ENCODE data around the gene AKNA.

The AKNA gene

DNA sequence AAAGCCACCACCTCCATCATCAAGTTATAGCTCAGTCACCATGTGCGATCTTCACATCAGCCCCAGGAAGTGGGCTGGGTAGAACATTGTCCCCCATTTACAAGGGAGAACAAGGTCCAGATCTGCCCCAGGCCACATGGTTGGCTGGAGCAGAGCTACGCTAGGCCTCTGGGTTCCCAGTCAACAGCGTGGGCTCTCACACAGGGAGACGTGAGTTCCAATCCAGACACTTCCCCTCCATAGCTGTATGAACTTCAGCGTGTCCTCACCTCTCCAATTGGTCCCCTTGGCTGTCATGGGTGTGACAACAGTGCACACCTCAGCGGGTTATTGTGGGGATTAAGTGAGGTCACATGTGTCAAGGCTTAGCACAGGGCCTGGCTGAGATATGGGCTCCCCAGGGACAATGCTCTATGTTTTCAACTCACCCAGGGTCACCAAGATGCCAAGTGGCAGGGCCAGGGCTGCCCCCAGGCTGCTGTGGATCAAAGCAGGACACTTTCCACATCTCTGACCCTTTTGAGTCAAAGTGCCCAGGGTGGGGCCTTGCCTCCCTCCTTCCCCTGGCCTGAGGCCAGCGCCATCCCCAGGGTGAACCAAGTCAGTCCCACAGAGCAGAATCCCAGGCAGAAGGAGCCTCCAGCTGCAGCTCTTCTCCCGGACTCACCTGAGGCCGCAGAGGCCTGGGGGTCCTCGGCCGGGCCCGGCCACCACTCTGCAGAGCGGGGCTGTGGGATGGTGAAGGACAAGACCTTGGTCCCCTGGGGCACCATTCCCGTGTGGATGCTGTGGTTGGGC is 19.8 kb downstream of the AKNA start:
- Histone ChIP-seq H3K9me3 (ENCODE audit: severe bottlenecking) (no peaks in the 10 kb centered on the region), H3K27ac (peak overlapping the region; percentile 97), H3K4me3 (ENCODE audit: low read depth, low read length) (no peak overlapping the region), H3K36me3 (peaks cover 71% of the 10 kb centered on the region), H3K27me3 (ENCODE audit: insufficient read depth, low read depth, severe bottlenecking) (no peaks in the 10 kb centered on the region)
- TF ChIP-seq, protein P1, sequence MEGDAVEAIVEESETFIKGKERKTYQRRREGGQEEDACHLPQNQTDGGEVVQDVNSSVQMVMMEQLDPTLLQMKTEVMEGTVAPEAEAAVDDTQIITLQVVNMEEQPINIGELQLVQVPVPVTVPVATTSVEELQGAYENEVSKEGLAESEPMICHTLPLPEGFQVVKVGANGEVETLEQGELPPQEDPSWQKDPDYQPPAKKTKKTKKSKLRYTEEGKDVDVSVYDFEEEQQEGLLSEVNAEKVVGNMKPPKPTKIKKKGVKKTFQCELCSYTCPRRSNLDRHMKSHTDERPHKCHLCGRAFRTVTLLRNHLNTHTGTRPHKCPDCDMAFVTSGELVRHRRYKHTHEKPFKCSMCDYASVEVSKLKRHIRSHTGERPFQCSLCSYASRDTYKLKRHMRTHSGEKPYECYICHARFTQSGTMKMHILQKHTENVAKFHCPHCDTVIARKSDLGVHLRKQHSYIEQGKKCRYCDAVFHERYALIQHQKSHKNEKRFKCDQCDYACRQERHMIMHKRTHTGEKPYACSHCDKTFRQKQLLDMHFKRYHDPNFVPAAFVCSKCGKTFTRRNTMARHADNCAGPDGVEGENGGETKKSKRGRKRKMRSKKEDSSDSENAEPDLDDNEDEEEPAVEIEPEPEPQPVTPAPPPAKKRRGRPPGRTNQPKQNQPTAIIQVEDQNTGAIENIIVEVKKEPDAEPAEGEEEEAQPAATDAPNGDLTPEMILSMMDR (IDR thresholded peaks at IDR 0.05; ENCODE audit: low read depth, low read length), result no peak
- DNase-seq, result peak; percentile 66

DNA sequence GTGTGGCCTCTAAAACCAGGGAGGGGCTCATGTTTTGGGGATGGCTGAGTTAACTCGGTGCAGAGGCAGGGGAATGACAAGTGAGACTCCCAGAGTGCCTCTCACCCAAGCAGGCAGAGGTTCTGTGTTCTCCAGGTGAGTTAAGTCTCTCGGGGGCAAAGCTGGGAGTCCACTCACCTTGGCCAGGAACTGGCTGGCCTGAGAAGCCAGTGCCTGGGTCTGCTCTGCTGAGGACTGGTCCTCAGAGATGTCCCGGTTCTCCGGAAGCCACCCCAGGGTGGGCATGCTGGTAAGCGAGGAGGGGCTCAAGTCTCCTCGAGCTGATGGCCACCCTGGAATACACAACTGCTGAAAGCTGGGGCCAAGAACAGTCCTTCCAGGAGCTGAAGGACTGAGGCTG is 20.4 kb downstream of the AKNA start:
- Histone ChIP-seq H3K27me3 (ENCODE audit: insufficient read depth, low read depth, severe bottlenecking) (no peaks in the 10 kb centered on the region), H3K9me3 (ENCODE audit: severe bottlenecking) (no peaks in the 10 kb centered on the region), H3K36me3 (peaks cover 72% of the 10 kb centered on the region), H3K27ac (peak overlapping the region; percentile 97), H3K4me3 (ENCODE audit: low read depth, low read length) (no peak overlapping the region)
- TF ChIP-seq, protein P1 (IDR thresholded peaks at IDR 0.05; ENCODE audit: low read depth, low read length), result no peak
- no peak for DNase-seq

DNA sequence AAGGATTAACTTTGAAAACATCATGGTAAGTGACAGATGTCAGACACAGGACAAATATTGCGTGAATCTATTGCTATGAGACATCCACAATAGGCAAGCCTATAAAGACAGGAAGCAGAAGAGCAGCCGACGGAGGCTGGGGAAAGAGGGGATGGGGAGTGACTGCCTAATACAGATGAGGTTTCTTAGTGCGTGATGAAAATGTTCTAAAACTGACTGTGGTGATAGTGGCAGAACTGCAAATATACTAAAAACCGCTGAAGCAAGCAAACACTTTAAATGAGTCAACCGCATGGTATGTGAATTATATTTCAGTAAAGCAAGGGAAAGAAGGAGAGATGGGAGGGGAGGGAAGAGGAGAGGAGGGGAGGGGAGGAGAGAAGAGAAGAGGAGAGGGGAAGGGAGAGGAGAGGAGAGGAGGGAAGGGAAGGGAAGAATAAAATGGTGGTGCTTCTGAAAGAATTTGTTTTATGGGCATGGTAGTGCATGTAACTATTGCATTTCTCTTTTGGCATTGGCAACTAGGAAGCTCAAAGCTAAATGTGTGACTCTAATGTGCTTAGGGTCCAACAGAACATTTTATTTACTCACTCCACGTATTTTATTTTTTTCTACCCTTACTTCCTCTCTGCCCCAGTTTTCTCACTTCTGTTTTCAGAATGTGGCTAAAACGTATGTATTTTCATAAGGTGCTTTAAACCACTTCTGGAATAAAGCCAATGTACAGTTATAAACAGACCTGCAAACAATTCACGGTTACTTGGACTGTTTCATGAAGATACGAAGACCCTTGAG is 21.3 kb downstream of the AKNA start:
- TF ChIP-seq, protein P1 (IDR thresholded peaks at IDR 0.05; ENCODE audit: low read depth, low read length), result no peak
- Histone ChIP-seq H3K4me3 (ENCODE audit: low read depth, low read length) (no peak overlapping the region), H3K27me3 (ENCODE audit: insufficient read depth, low read depth, severe bottlenecking) (no peaks in the 10 kb centered on the region), H3K9me3 (ENCODE audit: severe bottlenecking) (no peaks in the 10 kb centered on the region), H3K36me3 (peaks cover 72% of the 10 kb centered on the region), H3K27ac (no peak overlapping the region)
- no peak for DNase-seq

DNA sequence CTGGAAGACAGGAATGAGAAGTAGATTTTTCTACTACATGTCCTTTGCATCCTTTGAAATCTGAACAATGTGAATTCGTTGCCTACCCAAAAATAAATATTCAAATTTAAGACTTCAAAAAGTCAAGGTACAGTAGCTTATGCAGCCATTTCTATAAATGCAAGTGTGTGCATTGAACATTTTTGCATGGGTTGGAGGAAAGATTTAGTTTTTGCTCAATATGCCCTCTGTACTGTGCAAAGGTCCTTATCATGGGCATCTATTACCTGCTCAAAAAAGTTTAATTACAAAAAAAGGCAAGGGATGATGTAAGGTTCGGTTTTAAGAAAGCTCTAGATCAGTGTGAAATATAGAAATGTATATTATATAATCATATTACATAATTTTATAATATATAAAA is 22.6 kb downstream of the AKNA start:
- Histone ChIP-seq H3K36me3 (peaks cover 79% of the 10 kb centered on the region), H3K27ac (no peak overlapping the region), H3K4me3 (ENCODE audit: low read depth, low read length) (no peak overlapping the region), H3K9me3 (ENCODE audit: severe bottlenecking) (no peaks in the 10 kb centered on the region), H3K27me3 (ENCODE audit: insufficient read depth, low read depth, severe bottlenecking) (no peaks in the 10 kb centered on the region)
- no peak for DNase-seq
- TF ChIP-seq, protein P1 (IDR thresholded peaks at IDR 0.05; ENCODE audit: low read depth, low read length), result no peak

DNA sequence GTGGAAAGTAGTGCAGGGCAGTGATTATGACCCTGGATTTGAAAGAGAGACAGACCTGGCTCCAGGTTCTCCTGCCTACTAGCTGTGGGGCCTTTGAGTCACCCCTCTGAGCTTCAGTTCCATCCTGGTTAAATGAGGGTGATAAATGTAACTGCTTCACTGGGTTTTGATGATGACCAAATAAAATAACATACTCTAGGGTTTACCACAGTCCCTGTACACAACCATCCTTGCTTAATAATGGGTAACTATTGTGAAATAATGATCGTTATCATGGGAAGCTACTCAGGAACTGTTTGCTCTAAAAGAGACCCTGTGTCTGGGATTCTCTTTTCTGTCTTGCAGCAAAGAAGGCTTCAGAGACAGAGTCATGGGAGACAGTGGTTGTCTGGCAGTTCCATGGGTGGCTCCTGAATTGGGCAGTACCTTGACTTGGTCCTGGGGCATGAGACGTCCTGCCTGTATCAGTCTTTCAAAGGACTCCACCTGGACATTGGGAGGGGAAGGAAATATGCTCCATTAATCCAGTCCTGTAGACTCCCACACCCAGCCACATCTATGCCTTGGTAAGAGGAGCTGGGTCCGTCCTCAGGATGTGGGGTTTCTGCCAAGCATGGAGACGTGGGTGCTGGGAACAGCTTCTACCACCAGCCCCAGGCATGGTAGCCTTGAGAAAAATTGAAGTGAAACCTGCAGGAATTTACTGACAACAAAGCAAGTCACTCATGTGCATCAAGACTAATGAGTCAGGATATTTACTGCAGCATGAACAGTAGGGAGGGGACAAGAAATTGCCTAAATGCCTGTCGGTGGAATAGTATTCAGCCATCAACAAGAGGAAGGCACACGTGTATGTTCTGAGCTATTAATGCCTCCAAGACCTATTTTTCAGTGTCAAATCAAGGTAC is 23.4 kb downstream of the AKNA start:
- Histone ChIP-seq H3K9me3 (ENCODE audit: severe bottlenecking) (no peaks in the 10 kb centered on the region), H3K36me3 (peaks cover 87% of the 10 kb centered on the region), H3K4me3 (ENCODE audit: low read depth, low read length) (no peak overlapping the region), H3K27me3 (ENCODE audit: insufficient read depth, low read depth, severe bottlenecking) (no peaks in the 10 kb centered on the region), H3K27ac (peak overlapping the region; percentile 10; the same call in 1 of the 2 replicates)
- no peak for DNase-seq
- TF ChIP-seq, protein P1 (IDR thresholded peaks at IDR 0.05; ENCODE audit: low read depth, low read length), result no peak

Data from WERI-Rb-1 (cell line).